Parathyroid adenoma (tissue), 2 donors: ENCODE results near the gene SNX2.

Experiments used
- H2AFZ ChIP-seq: fragments of 300-600 bp; sonication (generic); one replicate; pipeline ENCODE4 v1.7.0; 2017; ENCODE audit warnings: antibody characterized with exemption, mild to moderate bottlenecking
- H3K27ac ChIP-seq: fragments of 300-600 bp; sonication (generic); one replicate; pipeline ENCODE4 v1.7.0; 2017
- H3K27me3 ChIP-seq: fragments of 300-600 bp; sonication (generic); one replicate; pipeline ENCODE4 v1.7.0; 2017; ENCODE audit warnings: low read length; ENCODE audit not compliant: control insufficient read depth, insufficient read depth
- H3K36me3 ChIP-seq: fragments of 300-600 bp; sonication (generic); one replicate; pipeline ENCODE4 v1.7.0; 2017; ENCODE audit warnings: low read length; ENCODE audit not compliant: control insufficient read depth, insufficient read depth
- H3K4me1 ChIP-seq: fragments of 300-600 bp; sonication (generic); one replicate; pipeline ENCODE4 v1.7.0; 2017; ENCODE audit warnings: control low read depth
- H3K4me2 ChIP-seq: fragments of 300-600 bp; sonication (generic); one replicate; pipeline ENCODE4 v1.7.0; 2017; ENCODE audit warnings: low read length
- H3K4me3 ChIP-seq: fragments of 300-600 bp; sonication (generic); one replicate; pipeline ENCODE4 v1.7.0; 2017; ENCODE audit warnings: low read depth, low read length
- H3K79me2 ChIP-seq: fragments of 300-600 bp; sonication (generic); one replicate; pipeline ENCODE4 v1.7.0; 2017; ENCODE audit warnings: control low read depth
- H3K9ac ChIP-seq: fragments of 300-600 bp; sonication (generic); one replicate; pipeline ENCODE4 v1.7.0; 2017; ENCODE audit warnings: mild to moderate bottlenecking
- H3K9me3 ChIP-seq: fragments of 300-600 bp; sonication (generic); one replicate; pipeline ENCODE4 v1.7.0; 2017; ENCODE audit warnings: low read length; ENCODE audit not compliant: control insufficient read depth
- CTCF ChIP-seq: fragments of 300-600 bp; sonication (generic); IDR thresholded peaks from one replicate; pipeline ENCODE4 v1.7.0; 2017; ENCODE audit warnings: antibody characterized with exemption, mild to moderate bottlenecking
- donor health status: primary hyperparathyroidism.

The SNX2 gene

GRCh38 chr5:122831984-122832383 is 57.1 kb downstream of the SNX2 start:
- Histone ChIP-seq H3K9me3 (no peaks in the 10 kb centered on the region), H3K4me2 (no peak overlapping the region), H3K27me3 (no peaks in the 10 kb centered on the region), H3K4me1 (no peaks in the 10 kb centered on the region), H2AFZ (no peak overlapping the region), H3K36me3 (no peaks in the 10 kb centered on the region), H3K79me2 (no peaks in the 10 kb centered on the region), H3K27ac (no peak overlapping the region), H3K4me3 (no peak overlapping the region), H3K9ac (no peak overlapping the region)
- no peak for TF ChIP-seq CTCF

- no peaks in the 10 kb centered on the region for H3K36me3 ChIP-seq
- no peak overlapping the region for H3K4me2 ChIP-seq
- H3K4me1 ChIP-seq, result no peaks in the 10 kb centered on the region
- TF ChIP-seq CTCF, result no peak
- no peak overlapping the region for H3K4me3 ChIP-seq
- no peaks in the 10 kb centered on the region for H3K9me3 ChIP-seq
- no peak overlapping the region for H3K9ac ChIP-seq
- no peaks in the 10 kb centered on the region for H3K79me2 ChIP-seq
- H3K27me3 ChIP-seq, result no peaks in the 10 kb centered on the region
- no peak overlapping the region for H2AFZ ChIP-seq
- H3K27ac ChIP-seq, result no peak overlapping the region
These were observed 60.8 kb downstream of the SNX2 start for GRCh38 chr5:122835681-122836080.

- H3K4me1 ChIP-seq, result no peaks in the 10 kb centered on the region
- H2AFZ ChIP-seq, result no peak overlapping the region
- H3K9me3 ChIP-seq, result no peaks in the 10 kb centered on the region
- no peak for TF ChIP-seq CTCF
- no peak overlapping the region for H3K9ac ChIP-seq
- no peak overlapping the region for H3K4me2 ChIP-seq
- H3K27ac ChIP-seq, result no peak overlapping the region
- H3K4me3 ChIP-seq, result no peak overlapping the region
- no peaks in the 10 kb centered on the region for H3K36me3 ChIP-seq
- no peaks in the 10 kb centered on the region for H3K79me2 ChIP-seq
- H3K27me3 ChIP-seq, result no peaks in the 10 kb centered on the region
These were observed 62.1 kb downstream of the SNX2 start for GRCh38 chr5:122836947-122837346.

- no peaks in the 10 kb centered on the region for H3K27me3 ChIP-seq
These were observed 64.9 kb downstream of the SNX2 start for GRCh38 chr5:122839731-122840130.

More at GRCh38 chr5:122839731-122840130, 64.9 kb downstream of the SNX2 start:
- H3K4me1 ChIP-seq, result peaks cover 4% of the 10 kb centered on the region
- H3K36me3 ChIP-seq, result no peaks in the 10 kb centered on the region
- H2AFZ ChIP-seq, result no peak overlapping the region
- no peak overlapping the region for H3K9ac ChIP-seq
- no peak overlapping the region for H3K4me2 ChIP-seq
- H3K4me3 ChIP-seq, result no peak overlapping the region
- no peaks in the 10 kb centered on the region for H3K9me3 ChIP-seq
- no peak overlapping the region for H3K27ac ChIP-seq
- TF ChIP-seq CTCF, result no peak
- no peaks in the 10 kb centered on the region for H3K79me2 ChIP-seq
